DMS53 treated with DMSO at 0.1 percent for 48 hours (cell line): Measurements from ENCODE around the gene KRT20.

Experiments used
- DNase-seq: peaks from one replicate; lab custom pipeline; 2025; ENCODE audit not compliant: unreplicated experiment; lab: John Stamatoyannopoulos, UW

The KRT20 gene

GRCh38 chr17:40854175-40854814 lies 30.7 kb downstream of the KRT20 start:
- DNase-seq = peak; percentile 17

DNA sequence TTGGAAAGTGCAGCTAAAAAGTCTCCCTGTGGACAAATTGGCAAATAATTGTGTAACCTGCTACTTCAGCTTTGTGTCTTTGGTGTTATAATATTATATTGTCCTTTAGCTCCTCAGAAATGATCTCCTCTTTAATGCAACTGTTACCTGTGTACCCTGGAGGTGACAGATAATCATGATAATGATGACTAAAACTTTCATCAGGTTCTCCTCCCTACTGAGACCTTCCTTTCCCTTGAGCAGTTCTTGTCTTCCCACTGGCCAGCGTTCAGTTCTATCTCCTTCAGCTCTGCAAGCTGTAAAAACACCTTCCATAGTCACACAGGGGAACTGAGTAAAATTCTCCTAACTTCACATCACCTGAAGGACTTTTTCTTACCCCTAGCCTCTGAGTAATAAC lies 32.7 kb downstream of the KRT20 start:
- no peak for DNase-seq

DNA sequence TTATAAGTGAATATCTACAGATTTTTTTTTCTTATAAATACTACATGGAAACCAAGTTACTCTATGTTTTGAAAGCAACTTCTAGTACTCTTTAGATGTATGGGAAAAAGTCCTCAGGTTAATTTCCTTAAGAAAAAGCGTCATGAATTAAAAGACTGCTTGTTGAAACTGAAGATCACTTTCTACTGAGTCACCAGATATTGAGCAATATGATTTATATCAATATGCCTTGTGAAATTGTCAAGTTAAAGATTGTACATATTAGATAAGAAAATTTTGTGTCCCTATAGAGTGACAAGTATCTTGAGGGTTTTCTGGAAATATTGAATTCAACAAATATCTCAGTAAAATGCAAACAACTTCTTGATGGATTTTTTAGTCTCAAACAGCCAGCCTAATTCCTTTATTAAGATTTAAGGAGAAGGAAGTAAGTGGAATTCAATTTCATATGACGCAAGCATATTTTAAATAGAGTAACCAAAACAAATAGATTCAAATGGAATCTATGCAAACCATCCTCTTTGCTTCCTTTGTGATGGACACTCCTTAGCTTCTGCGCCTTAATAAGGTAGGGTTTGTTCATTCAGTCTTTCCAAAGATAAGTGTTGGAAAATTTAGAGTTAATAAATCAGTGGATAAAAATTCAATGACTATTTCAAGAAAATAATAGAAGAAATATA lies 34.6 kb downstream of the KRT20 start:
- DNase-seq = no peak

- no peak for DNase-seq
Observed at GRCh38 chr17:40849723-40850122, 35.3 kb downstream of the KRT20 start.

GRCh38 chr17:40848583-40849235 lies 36.3 kb downstream of the KRT20 start:
- no peak for DNase-seq

- DNase-seq = no peak
Observed at GRCh38 chr17:40846515-40847144, 38.4 kb downstream of the KRT20 start.

GRCh38 chr17:40844671-40845107 lies 40.4 kb downstream of the KRT20 start:
- DNase-seq = no peak

- no peak for DNase-seq
Observed at GRCh38 chr17:40843242-40843641, 41.8 kb downstream of the KRT20 start.

- no peak for DNase-seq
Observed at GRCh38 chr17:40841246-40841645, 43.8 kb downstream of the KRT20 start.

DNA sequence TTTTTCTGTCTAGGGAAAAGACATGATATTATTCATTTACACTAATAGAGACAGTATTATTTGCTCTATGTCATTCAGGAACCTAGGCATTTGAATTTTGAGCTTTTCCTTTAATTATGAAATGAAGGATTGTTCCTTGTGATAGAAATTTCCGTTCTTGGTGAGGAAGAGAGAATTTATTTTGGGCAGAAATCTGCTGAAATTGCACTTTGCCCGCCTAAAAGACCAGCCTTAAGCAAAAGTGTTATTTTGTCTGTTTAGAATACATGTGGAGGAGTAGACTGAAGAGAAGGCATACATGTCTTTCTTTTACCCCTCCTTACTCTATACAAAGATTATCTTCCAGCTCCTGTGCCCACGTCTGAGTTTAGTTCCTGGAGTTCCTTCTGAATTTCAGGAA lies 45.8 kb downstream of the KRT20 start:
- no peak for DNase-seq

DNA sequence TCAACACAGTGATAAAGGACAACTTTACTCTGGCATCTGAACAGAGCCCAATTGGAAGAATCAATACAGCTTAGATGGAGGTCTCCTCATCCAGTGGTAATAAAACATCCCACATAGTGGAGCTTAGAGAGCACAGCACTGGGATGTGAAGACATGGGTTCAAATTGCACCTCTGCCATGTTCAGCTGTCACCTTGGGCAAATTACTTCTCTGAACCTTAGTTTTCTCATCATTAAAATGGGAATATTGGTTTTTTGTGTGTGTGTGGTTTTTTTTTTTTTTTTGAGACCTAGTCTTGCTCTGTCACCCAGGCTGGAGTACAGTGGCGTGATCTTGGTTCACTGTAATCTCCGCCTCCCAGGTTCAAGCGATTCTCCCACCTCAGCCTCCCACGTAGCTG lies 49.0 kb downstream of the KRT20 start:
- DNase-seq = no peak

DNA sequence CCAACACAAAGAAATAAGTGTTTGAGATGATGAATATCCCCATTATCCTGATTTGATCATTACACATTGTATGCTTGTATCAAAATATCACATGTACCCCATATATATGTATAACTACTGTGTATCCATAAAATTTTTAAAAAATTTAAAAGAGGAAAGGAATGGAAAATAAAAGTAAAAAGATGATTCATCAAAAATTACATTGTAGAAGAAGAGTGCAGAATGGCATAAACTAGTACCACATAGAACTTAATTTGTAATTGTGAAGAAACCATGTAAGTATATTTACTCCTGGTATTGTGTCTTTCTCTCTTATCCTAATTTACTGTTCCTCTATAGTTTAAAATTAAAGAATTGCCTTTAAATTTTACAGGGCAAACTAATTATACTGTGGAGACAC lies 51.2 kb downstream of the KRT20 start:
- DNase-seq = no peak

GRCh38 chr17:40832840-40833239 lies 52.2 kb downstream of the KRT20 start:
- no peak for DNase-seq

GRCh38 chr17:40830085-40830776 lies 54.8 kb downstream of the KRT20 start:
- DNase-seq = no peak

DNA sequence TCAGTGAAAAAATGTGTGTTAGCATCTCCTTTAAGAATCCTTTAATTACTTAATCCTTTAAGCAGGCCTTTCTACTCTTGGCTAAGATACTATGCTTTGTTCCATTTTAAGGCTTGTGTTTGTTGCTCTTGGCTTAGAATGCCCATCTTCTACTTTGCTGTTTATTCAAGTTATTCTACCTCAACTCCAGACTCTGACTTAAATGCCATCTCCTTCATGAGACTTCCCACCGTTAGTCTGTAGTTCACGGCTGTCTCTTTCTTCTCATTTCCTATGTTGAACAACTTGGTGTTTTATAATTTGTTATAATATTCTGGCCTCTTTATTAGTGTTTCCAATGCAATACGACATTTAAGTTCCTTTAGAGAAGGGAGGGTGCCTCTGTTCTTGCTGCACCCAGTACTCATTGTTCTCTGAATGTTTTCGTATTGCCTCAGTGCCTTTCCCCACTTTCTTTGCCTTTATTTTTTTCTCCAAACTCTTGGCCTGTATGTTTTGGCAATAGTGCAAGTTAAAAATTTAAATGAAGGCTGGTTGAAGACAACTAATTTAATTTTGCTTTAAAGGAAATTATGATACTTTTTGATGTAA lies 56.5 kb downstream of the KRT20 start:
- no peak for DNase-seq

DNA sequence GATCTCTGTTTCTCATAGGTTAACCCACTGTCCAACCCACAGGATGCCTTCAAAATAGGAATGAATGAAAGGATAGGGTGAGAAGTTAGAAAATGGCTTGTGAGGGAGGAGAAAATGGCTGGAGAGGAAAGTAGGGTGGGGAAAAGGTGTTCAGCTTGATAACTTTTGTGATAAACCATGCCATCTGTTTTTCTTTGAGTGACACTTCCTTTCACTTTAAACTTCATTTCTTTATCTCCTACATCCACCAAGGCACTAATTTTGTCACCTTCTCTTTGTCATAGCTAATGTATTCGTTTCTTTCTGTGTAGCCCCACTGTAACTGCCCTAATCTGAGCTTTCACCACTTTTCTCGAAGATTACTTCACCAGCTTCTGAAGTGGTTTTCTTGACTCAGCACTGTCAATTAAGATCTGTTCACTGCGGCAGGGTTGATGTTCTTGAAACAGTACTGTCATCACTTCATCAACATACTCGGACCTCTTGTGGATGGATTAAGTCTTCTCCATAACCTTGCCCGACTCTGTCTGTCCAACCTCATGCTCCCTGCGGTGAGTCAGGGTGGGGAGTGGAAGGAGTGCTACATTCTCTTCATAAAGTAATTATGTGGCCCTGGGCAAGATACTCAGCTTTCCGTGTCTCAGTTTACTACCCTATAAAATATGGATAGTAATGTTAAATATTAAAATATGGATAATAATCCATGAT lies 57.1 kb downstream of the KRT20 start:
- DNase-seq = no peak
